ENCODE results near the gene MRPS27.

Gene MRPS27

DNA sequence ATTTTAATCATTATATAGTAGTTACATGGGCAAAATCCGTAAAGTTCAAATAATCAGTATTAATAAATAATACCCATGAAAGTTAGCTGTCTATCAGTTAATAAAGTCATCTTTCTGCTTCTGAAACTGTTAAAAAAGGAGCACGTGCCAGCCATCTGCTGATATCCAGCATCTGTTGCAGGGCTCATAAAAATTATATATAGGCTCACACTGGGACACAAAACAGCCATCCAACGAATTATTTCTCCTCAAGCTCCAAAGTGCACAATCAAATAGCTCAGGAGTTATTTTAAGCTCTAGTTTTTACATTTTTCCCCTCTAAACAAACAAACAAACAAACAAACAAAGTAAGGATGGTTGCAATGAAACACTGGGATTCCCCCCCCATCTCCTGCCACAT, 48.3 kb downstream of the MRPS27 start:
- TF ChIP-seq RAD21 (IDR thresholded peaks at IDR 0.05; ENCODE audit: low read depth) (no peak), CREB1 (IDR thresholded peaks at IDR 0.05; ENCODE audit: low read depth) (no peak), TEAD4 (IDR thresholded peaks at IDR 0.05) (no peak), NFIC (IDR thresholded peaks at IDR 0.05) (no peak)
- TF ChIP-seq, protein P1, sequence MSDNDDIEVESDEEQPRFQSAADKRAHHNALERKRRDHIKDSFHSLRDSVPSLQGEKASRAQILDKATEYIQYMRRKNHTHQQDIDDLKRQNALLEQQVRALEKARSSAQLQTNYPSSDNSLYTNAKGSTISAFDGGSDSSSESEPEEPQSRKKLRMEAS (IDR thresholded peaks at IDR 0.05), result no peak

DNA sequence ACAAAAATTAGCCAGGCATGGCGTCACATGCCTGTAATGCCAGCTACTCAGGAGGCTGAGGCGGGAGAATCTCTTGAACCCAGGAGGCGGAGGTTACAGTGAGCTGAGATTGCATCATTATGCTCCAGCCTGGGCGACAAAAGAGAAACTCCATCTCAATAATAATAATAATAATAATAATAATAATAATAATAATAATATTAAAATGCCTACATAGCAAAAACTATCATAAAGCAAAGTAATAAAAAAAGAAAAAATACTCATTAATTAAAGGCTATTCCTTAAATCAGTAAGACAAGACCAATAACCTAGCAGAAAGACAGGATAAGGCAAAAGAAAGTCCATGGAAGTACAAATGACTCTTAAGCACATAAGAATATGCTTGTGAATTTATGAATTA, 50.0 kb downstream of the MRPS27 start:
- TF ChIP-seq CEBPB (IDR thresholded peaks at IDR 0.05) (no peak), TCF12 (IDR thresholded peaks at IDR 0.05; ENCODE audit: low read depth) (no peak), ZBTB7A (IDR thresholded peaks at IDR 0.05; ENCODE audit: low read depth) (no peak)
- TF ChIP-seq, protein P1 (IDR thresholded peaks at IDR 0.05), result no peak

DNA sequence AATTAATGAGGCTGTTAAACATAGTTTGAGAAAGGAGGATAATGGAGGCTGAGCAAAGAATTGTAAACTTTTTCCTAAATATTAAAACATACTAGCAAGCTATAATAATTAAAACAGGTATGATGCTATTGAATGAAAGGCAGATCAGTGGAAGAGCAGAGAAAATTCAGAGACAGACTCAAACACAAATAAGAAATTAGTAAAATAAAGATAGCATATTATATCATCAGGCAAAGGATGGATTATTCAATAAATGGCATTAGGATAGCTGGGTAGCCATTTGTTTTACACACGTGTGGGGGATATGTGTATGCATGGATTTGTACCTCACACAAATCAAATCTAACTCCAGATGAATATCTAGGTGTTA, 50.6 kb downstream of the MRPS27 start:
- no peak for TF ChIP-seq TEAD4 (IDR thresholded peaks at IDR 0.05)

DNA sequence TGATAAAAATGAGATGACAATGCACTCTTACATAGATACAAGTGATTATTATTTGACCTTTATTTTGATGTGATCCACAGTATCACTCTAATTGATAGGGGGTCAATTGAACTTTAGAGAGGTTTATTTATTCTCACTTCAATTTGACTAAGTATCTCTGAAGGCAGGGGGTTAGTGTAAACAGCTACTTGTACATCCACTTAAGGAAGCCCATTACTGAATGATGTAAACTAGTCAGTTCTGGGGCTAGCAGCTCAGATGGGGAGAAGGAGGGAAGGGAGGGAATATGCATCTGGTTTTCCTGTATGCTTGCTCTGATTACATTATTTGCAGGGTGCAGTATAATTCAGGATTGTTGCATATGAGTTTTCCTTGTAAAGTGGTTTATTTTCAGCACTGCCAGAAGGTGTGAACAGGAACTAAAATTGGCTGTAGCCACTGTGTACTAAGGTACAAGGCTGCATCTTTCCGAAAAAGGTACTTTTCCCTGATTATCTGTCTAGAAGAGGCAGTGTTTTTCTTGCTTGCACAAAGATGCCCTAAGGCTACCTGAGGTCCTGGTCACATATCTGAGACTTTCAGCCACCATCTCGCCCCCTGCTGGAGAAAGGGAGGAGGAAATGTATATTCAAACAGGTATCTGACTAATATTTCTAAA, 51.2 kb downstream of the MRPS27 start:
- TF ChIP-seq, protein P2, sequence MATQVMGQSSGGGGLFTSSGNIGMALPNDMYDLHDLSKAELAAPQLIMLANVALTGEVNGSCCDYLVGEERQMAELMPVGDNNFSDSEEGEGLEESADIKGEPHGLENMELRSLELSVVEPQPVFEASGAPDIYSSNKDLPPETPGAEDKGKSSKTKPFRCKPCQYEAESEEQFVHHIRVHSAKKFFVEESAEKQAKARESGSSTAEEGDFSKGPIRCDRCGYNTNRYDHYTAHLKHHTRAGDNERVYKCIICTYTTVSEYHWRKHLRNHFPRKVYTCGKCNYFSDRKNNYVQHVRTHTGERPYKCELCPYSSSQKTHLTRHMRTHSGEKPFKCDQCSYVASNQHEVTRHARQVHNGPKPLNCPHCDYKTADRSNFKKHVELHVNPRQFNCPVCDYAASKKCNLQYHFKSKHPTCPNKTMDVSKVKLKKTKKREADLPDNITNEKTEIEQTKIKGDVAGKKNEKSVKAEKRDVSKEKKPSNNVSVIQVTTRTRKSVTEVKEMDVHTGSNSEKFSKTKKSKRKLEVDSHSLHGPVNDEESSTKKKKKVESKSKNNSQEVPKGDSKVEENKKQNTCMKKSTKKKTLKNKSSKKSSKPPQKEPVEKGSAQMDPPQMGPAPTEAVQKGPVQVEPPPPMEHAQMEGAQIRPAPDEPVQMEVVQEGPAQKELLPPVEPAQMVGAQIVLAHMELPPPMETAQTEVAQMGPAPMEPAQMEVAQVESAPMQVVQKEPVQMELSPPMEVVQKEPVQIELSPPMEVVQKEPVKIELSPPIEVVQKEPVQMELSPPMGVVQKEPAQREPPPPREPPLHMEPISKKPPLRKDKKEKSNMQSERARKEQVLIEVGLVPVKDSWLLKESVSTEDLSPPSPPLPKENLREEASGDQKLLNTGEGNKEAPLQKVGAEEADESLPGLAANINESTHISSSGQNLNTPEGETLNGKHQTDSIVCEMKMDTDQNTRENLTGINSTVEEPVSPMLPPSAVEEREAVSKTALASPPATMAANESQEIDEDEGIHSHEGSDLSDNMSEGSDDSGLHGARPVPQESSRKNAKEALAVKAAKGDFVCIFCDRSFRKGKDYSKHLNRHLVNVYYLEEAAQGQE (IDR thresholded peaks at IDR 0.05; ENCODE audit: low read depth), result no peak
- TF ChIP-seq TEAD4 (IDR thresholded peaks at IDR 0.05), result no peak
- no peak for TF ChIP-seq YY1 (IDR thresholded peaks at IDR 0.05; ENCODE audit: low read depth)
- TF ChIP-seq, protein P1 (IDR thresholded peaks at IDR 0.05), result no peak
- TF ChIP-seq RAD21 (IDR thresholded peaks at IDR 0.05; ENCODE audit: low read depth), result peak; percentile 61; the same call in 1 of the 2 replicates
- TF ChIP-seq CEBPB (IDR thresholded peaks at IDR 0.05), result no peak
- no peak for TF ChIP-seq EGR1 (IDR thresholded peaks at IDR 0.05)
- no peak for TF ChIP-seq ZBTB7A (IDR thresholded peaks at IDR 0.05; ENCODE audit: low read depth)
- no peak for TF ChIP-seq TCF12 (IDR thresholded peaks at IDR 0.05; ENCODE audit: low read depth)

DNA sequence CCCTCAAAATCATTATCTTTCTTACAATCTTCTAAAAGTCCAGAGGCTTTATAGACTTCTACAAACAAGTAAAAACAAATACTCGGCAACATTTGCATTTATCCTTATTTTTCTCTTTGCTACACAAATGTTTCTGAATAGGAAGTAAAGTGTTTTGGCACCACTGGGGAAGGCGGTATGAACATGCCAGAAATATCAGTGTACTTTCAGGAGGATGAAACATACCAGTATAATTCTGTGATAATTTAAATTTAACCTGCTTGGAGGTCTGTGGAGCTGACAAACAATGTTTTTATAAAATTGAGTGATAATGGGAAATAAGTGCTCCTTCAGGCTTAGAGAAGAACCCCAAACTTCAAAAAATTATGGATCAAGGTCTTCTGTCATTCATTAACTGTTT, 51.8 kb downstream of the MRPS27 start:
- TF ChIP-seq, protein P1 (IDR thresholded peaks at IDR 0.05), result no peak
- TF ChIP-seq RAD21 (IDR thresholded peaks at IDR 0.05; ENCODE audit: low read depth) (no peak), NFIC (IDR thresholded peaks at IDR 0.05) (no peak), CEBPB (IDR thresholded peaks at IDR 0.05) (no peak), FOXM1 (IDR thresholded peaks at IDR 0.05; ENCODE audit: borderline replicate concordance, low read depth) (no peak), TEAD4 (IDR thresholded peaks at IDR 0.05) (no peak), YY1 (IDR thresholded peaks at IDR 0.05; ENCODE audit: low read depth) (no peak), CREB1 (IDR thresholded peaks at IDR 0.05; ENCODE audit: low read depth) (no peak)

DNA sequence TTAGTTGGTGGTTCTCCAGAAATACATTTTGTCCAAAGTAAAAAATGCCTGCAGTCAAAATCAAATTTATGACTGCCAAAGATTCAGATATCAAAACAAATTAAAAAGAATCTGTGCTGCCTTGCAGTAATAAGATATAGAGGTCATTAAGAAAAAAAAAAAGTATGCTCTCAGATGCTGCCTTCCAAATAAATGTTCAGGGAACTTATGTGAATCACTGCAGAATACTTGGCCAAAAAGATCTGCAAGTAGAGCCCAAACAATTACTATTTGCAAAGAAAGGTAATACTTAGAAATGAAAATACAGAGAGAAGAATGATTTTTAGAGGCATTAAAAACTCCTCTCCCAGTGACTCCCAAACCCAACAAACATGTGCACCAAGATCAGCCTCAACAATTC, 52.4 kb downstream of the MRPS27 start:
- TF ChIP-seq, protein P2 (IDR thresholded peaks at IDR 0.05; ENCODE audit: low read depth), result no peak

DNA sequence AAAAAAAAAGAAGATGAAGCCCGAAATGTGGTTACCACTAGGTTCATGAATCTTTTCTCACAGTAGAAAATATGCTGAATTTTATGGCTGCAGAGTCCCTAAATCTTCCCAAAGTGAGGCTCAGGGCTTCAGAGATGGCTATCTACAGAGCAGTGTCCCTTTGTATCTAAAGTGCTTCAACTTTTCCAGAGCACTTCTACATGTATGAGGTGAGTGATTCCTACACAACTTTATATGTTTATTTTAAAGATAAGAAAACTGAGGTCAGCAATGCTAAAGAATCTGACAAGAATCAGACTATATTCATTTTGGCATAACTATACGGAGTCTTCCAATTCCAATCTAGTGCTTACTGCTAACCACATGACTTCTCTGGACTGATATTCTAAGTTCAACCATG, 53.2 kb downstream of the MRPS27 start:
- no peak for TF ChIP-seq YY1 (IDR thresholded peaks at IDR 0.05; ENCODE audit: low read depth)
- TF ChIP-seq ZBTB7A (IDR thresholded peaks at IDR 0.05; ENCODE audit: low read depth), result no peak
- no peak for TF ChIP-seq FOXM1 (IDR thresholded peaks at IDR 0.05; ENCODE audit: borderline replicate concordance, low read depth)
- no peak for TF ChIP-seq EP300 (IDR thresholded peaks at IDR 0.05; ENCODE audit: borderline replicate concordance)
- TF ChIP-seq EGR1 (IDR thresholded peaks at IDR 0.05), result no peak
- TF ChIP-seq NFIC (IDR thresholded peaks at IDR 0.05), result no peak
- no peak for TF ChIP-seq CREB1 (IDR thresholded peaks at IDR 0.05; ENCODE audit: low read depth)
- no peak for TF ChIP-seq TEAD4 (IDR thresholded peaks at IDR 0.05)
- TF ChIP-seq, protein P1 (IDR thresholded peaks at IDR 0.05), result no peak
- no peak for TF ChIP-seq TAF1 (IDR thresholded peaks at IDR 0.05; ENCODE audit: low read depth)
- no peak for TF ChIP-seq TCF12 (IDR thresholded peaks at IDR 0.05; ENCODE audit: low read depth)
- no peak for TF ChIP-seq RAD21 (IDR thresholded peaks at IDR 0.05; ENCODE audit: low read depth)
- TF ChIP-seq, protein P3, sequence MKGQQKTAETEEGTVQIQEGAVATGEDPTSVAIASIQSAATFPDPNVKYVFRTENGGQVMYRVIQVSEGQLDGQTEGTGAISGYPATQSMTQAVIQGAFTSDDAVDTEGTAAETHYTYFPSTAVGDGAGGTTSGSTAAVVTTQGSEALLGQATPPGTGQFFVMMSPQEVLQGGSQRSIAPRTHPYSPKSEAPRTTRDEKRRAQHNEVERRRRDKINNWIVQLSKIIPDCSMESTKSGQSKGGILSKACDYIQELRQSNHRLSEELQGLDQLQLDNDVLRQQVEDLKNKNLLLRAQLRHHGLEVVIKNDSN (IDR thresholded peaks at IDR 0.05), result no peak
- TF ChIP-seq CEBPB (IDR thresholded peaks at IDR 0.05), result no peak
- TF ChIP-seq, protein P2 (IDR thresholded peaks at IDR 0.05; ENCODE audit: low read depth), result no peak

Measured in Ishikawa (cell line).